MCF 10A (cell line): ENCODE measurements around the gene SNX13. TPM values are rescaled to one million over a fixed set of nuclear protein-coding genes. Genes with fewer than 3 reads are reported as not detected.

ENCODE experiments used
- BruUV-seq: library from RNA; stranded (reverse); fragments of 400-500 nt; replicated peaks from 2 replicates; lab custom pipeline; 2021; lab: Mats Ljungman, UMichigan
- CTCF ChIA-PET: fragments of 300-600 bp; sonication (Branson Sonifier 250); formaldehyde crosslinking; extraction: SDS; loops from one replicate; lab custom pipeline; 2021; ENCODE audit warnings: antibody characterized with exemption, inconsistent platforms; lab: Yijun Ruan, JAX
- POLR2A ChIA-PET: fragments of 300-600, 350-650 bp; sonication (Branson Sonifier 250); formaldehyde crosslinking; extraction: SDS; loops from one replicate; lab custom pipeline; 2020; ENCODE audit warnings: antibody characterized with exemption, inconsistent platforms; lab: Yijun Ruan, JAX
- DNase-seq: peaks from one replicate; pipeline ENCODE4 v3.0.0-alpha.2; 2018; ENCODE audit not compliant: unreplicated experiment
- H3K27ac Mint-ChIP-seq: one replicate; pipeline ENCODE4 v1.8.0; 2022; ENCODE audit warnings: mild to moderate bottlenecking, low read depth, mixed read lengths; ENCODE audit not compliant: unreplicated experiment
- H3K27me3 Mint-ChIP-seq: one replicate; pipeline ENCODE4 v1.8.0; 2022; ENCODE audit warnings: mixed read lengths; ENCODE audit not compliant: insufficient read depth, unreplicated experiment
- H3K36me3 Mint-ChIP-seq: one replicate; pipeline ENCODE4 v1.8.0; 2022; ENCODE audit warnings: mild to moderate bottlenecking, moderate library complexity, mixed read lengths; ENCODE audit not compliant: insufficient read depth, unreplicated experiment
- H3K4me1 Mint-ChIP-seq: one replicate; pipeline ENCODE4 v1.8.0; 2022; ENCODE audit warnings: mixed read lengths; ENCODE audit not compliant: insufficient read depth, unreplicated experiment
- H3K4me3 Mint-ChIP-seq: one replicate; pipeline ENCODE4 v1.8.0; 2022; ENCODE audit warnings: mild to moderate bottlenecking, moderate library complexity, mixed read lengths; ENCODE audit not compliant: unreplicated experiment
- H3K9me3 Mint-ChIP-seq: one replicate; pipeline ENCODE4 v1.8.0; 2022; ENCODE audit warnings: mixed read lengths; ENCODE audit not compliant: unreplicated experiment
- CTCF ChIP-seq: fragments of 200-600 bp; IDR thresholded peaks from one replicate; pipeline ENCODE4 v1.8.0; 2022; ENCODE audit warnings: antibody characterized with exemption, mild to moderate bottlenecking; ENCODE audit not compliant: unreplicated experiment
- intact Hi-C: fragments of 100-400 bp; cut with micrococcal nuclease; formaldehyde crosslinking; loops from 2 replicates; pipeline ENCODE4 v1.14.1; 2022
- total RNA-seq: library from RNA; stranded (reverse); gene quantifications from 2 replicates; pipeline ENCODE4 v1.2.3, GENCODE V29; 2022

SNX13 gene
- total RNA-seq, 1 experiment from 2014 or later, result 38.5 TPM

DNA sequence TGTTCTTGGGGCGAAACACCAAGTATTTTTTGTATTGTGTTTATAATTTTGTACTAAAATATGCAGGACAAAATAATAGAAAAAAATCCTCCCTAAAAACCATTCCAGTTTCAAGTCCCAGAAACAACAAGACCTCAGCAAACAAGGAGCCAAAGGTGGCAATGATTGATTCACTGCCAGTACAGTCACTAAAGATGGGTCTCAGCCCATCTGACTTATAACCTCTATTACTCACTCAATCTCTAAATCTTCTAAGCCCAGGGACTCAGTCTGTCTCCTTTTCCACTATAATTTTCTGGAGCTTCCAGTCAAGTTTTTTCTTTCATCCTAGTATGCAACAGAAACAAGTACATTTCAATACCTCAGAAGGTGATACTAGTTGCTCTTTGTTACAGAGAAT, 33.3 kb downstream of the SNX13 start:
- no TSS peak for BruUV-seq
- TF ChIP-seq CTCF, result no peak
- Mint-ChIP-seq H3K27me3 (no peaks in the 10 kb centered on the region), H3K36me3 (peaks cover 5% of the 10 kb centered on the region), H3K4me1 (peaks cover 9% of the 10 kb centered on the region), H3K27ac (no peak overlapping the region), H3K9me3 (peaks cover 10% of the 10 kb centered on the region), H3K4me3 (no peak overlapping the region)
- peak; percentile 7 for DNase-seq
- intact Hi-C loops, result no loop called here
- CTCF ChIA-PET, result no interaction called here
- POLR2A ChIA-PET, result interaction anchor here (0.6 kb wide), 1 partner anchor 1247 kb away, joined by 3 read pairs; no protein-coding TSS in a partner anchor

GRCh38 chr7:17903337-17903736, 37.0 kb downstream of the SNX13 start:
- Mint-ChIP-seq H3K27ac (no peak overlapping the region), H3K36me3 (peaks cover 2% of the 10 kb centered on the region), H3K27me3 (no peaks in the 10 kb centered on the region), H3K4me1 (peaks cover 3% of the 10 kb centered on the region), H3K9me3 (peaks cover 5% of the 10 kb centered on the region), H3K4me3 (no peak overlapping the region)
- intact Hi-C loops, result no loop called here
- ChIA-PET CTCF (no interaction called here), POLR2A (interaction anchor here (1.0 kb wide), 1 partner anchor 35 kb away, joined by 5 read pairs; no protein-coding TSS in a partner anchor)
- BruUV-seq, result no TSS peak
- peak; percentile 12 for DNase-seq
- no peak for TF ChIP-seq CTCF

GRCh38 chr7:17902599-17902998, 37.7 kb downstream of the SNX13 start:
- Mint-ChIP-seq H3K4me1 (no peaks in the 10 kb centered on the region), H3K27me3 (no peaks in the 10 kb centered on the region), H3K4me3 (no peak overlapping the region), H3K27ac (no peak overlapping the region), H3K36me3 (peaks cover 7% of the 10 kb centered on the region), H3K9me3 (no peaks in the 10 kb centered on the region)
- DNase-seq, result no peak
- no peak for TF ChIP-seq CTCF
- POLR2A ChIA-PET, result interaction anchor here (1.0 kb wide), 1 partner anchor 36 kb away, joined by 5 read pairs; no protein-coding TSS in a partner anchor
- intact Hi-C loops, result no loop called here
- CTCF ChIA-PET, result no interaction called here
- BruUV-seq, result no TSS peak

DNA sequence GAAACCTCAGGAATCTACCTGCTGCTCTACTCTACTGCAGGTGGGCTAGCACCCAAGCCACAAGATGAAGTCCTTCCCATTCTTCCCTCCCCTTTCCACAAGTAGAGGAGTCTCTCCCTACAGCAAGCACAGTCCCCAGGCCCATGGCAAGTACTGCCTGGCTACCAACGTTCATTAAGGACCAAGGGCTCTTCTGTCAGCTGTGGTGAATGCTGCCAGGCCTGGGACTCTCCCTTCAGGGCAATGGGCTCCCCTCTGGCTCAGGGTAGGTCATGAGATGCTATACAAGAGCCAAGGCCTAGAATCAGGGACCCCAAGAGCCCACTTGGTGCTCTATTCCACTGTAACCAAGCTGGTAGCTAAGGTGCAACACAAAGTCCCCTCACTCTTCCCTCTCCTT, 39.8 kb downstream of the SNX13 start:
- DNase-seq, result no peak
- H3K36me3 Mint-ChIP-seq, result peaks cover 7% of the 10 kb centered on the region
- no peak overlapping the region for H3K27ac Mint-ChIP-seq
- POLR2A ChIA-PET, result interaction anchor here (1.2 kb wide), 1 partner anchor 12 kb away, joined by 4 read pairs; no protein-coding TSS in a partner anchor
- no peaks in the 10 kb centered on the region for H3K4me1 Mint-ChIP-seq
- no TSS peak for BruUV-seq
- intact Hi-C loops, result no loop called here
- H3K4me3 Mint-ChIP-seq, result no peak overlapping the region
- no peak for TF ChIP-seq CTCF
- no peaks in the 10 kb centered on the region for H3K9me3 Mint-ChIP-seq
- H3K27me3 Mint-ChIP-seq, result no peaks in the 10 kb centered on the region
- CTCF ChIA-PET, result no interaction called here
